B cell (primary cell): ENCODE results near the gene SREBF1. TPM values are rescaled to one million over a fixed set of nuclear protein-coding genes. Genes with fewer than 3 reads are reported as not detected.

Experiments
- ATAC-seq: fragments of 200-7000 bp; cut with Tn5 transposase; one replicate; pipeline ENCODE4 v1.10.0; 2021; ENCODE audit warnings: low read depth, mild to moderate bottlenecking, moderate number of reproducible peaks, moderate library complexity
- CTCF ChIA-PET: fragments of 350-600 bp; sonication (Branson Sonifier 250); formaldehyde crosslinking; loops from one replicate; lab custom pipeline; 2021; ENCODE audit warnings: antibody characterized with exemption, inconsistent platforms; lab: Charles Lee
- POLR2A ChIA-PET: fragments of 350-600 bp; sonication (Branson Sonifier 250); formaldehyde crosslinking; loops from one replicate; lab custom pipeline; 2021; ENCODE audit warnings: antibody characterized with exemption; lab: Charles Lee
- DNase-seq: peaks from one replicate; pipeline ENCODE4 v3.0.0; 2013
- H2AFZ ChIP-seq: 2 replicates; pipeline ENCODE4 v1.6.1; 2012; ENCODE audit warnings: mild to moderate bottlenecking, low read depth, low read length; ENCODE audit not compliant: insufficient read depth, poor library complexity, severe bottlenecking
- H3K27ac ChIP-seq, 2 donors: 1 replicate in 1 of 2; 2 replicates in 1 of 2; pipeline ENCODE4 v1.5.1; 2012 to 2013; ENCODE audit warnings: low read length in 2 of 2, mild to moderate bottlenecking in 2 of 2, moderate library complexity in 1 of 2
- H3K27me3 ChIP-seq, 4 experiments: fragments of 200-600 bp in 1 of 4; sonication (generic) in 1 of 4; replicated peaks in 1 of 4; 1 replicate in 2 of 4; 2 replicates in 2 of 4; pipeline versions ENCODE4 v1.6.1 to v1.7.0; 2013 to 2016; ENCODE audit warnings: low read length in 3 of 4, mild to moderate bottlenecking in 2 of 4, mixed read lengths in 1 of 4, moderate library complexity in 1 of 4; ENCODE audit not compliant: insufficient read depth in 4 of 4, control insufficient read depth in 3 of 4; ENCODE audit errors: control extremely low read depth in 1 of 4
- H3K36me3 ChIP-seq, 2 experiments: replicated peaks in 1 of 2; 1 replicate in 1 of 2; 2 replicates in 1 of 2; pipeline versions ENCODE4 v1.6.1 to v1.7.1; 2013; ENCODE audit warnings: low read length in 1 of 2; ENCODE audit not compliant: insufficient read depth in 2 of 2, control insufficient read depth in 1 of 2; ENCODE audit errors: control extremely low read depth in 1 of 2, extremely low read depth in 1 of 2
- H3K4me1 ChIP-seq, 2 donors: fragments of 200-600 bp in 1 of 2; sonication (generic) in 1 of 2; 1 replicate in 1 of 2; 2 replicates in 1 of 2; pipeline versions ENCODE4 v1.5.1 to v1.6.1; 2013 to 2017; ENCODE audit warnings: low read length in 2 of 2; ENCODE audit not compliant: control insufficient read depth in 2 of 2, insufficient read depth in 2 of 2
- H3K4me2 ChIP-seq: replicated peaks from 2 replicates; pipeline ENCODE3; 2012; ENCODE audit warnings: mild to moderate bottlenecking, low read depth, low read length; ENCODE audit not compliant: poor library complexity, severe bottlenecking
- H3K4me3 ChIP-seq, 5 experiments: fragments of 200-600 bp in 1 of 5; sonication (generic) in 1 of 5; 1 replicate in 3 of 5; 2 replicates in 2 of 5; pipeline versions ENCODE4 v1.5.1 to v1.7.0; 2011 to 2016; ENCODE audit warnings: low read length in 4 of 5, mild to moderate bottlenecking in 4 of 5, low read depth in 2 of 5, control low read depth in 1 of 5, moderate library complexity in 1 of 5; ENCODE audit not compliant: insufficient read depth in 1 of 5; ENCODE audit errors: control extremely low read depth in 1 of 5, extremely low read depth in 1 of 5
- H3K79me2 ChIP-seq: fragments of 200-600 bp; sonication (generic); one replicate; pipeline ENCODE4 v1.6.0; 2016; ENCODE audit warnings: low read length; ENCODE audit not compliant: control insufficient read depth, insufficient read depth
- H3K9ac ChIP-seq: fragments of 200-600 bp; sonication (generic); 2 replicates; pipeline ENCODE4 v1.6.1; 2017; ENCODE audit warnings: mild to moderate bottlenecking, low read length, moderate library complexity
- H3K9me3 ChIP-seq, 3 donors: one replicate each; pipeline versions ENCODE4 v1.6.1 to v1.7.1; 2013; ENCODE audit warnings: low read length in 2 of 3; ENCODE audit not compliant: control insufficient read depth in 2 of 3, insufficient read depth in 1 of 3; ENCODE audit errors: control extremely low read depth in 1 of 3
- H4K20me1 ChIP-seq: 2 replicates; pipeline ENCODE4 v1.6.0; 2012; ENCODE audit warnings: mild to moderate bottlenecking, low read length; ENCODE audit not compliant: insufficient read depth, control insufficient read depth, poor library complexity, severe bottlenecking
- H3K27ac Mint-ChIP-seq: one replicate; pipeline ENCODE4 v1.8.0; 2021; ENCODE audit warnings: mixed read lengths
- H3K27me3 Mint-ChIP-seq: one replicate; pipeline ENCODE4 v1.8.0; 2021; ENCODE audit warnings: mixed read lengths
- H3K4me1 Mint-ChIP-seq: one replicate; pipeline ENCODE4 v1.8.0; 2021; ENCODE audit warnings: mixed read lengths
- H3K4me3 Mint-ChIP-seq: one replicate; pipeline ENCODE4 v1.8.0; 2021; ENCODE audit warnings: mixed read lengths
- H3K9me3 Mint-ChIP-seq: one replicate; pipeline ENCODE4 v1.8.0; 2022; ENCODE audit warnings: mixed read lengths; ENCODE audit not compliant: insufficient read depth
- CTCF ChIP-seq: fragments of 200-600 bp; IDR thresholded peaks from one replicate; pipeline ENCODE4 v1.8.0; 2022; ENCODE audit warnings: antibody characterized with exemption, mild to moderate bottlenecking
- EZH2 ChIP-seq: IDR thresholded peaks from 2 replicates; pipeline ENCODE4 v1.6.1; 2012; ENCODE audit warnings: borderline replicate concordance, low read depth, mild to moderate bottlenecking, moderate library complexity, low read length; ENCODE audit not compliant: insufficient read depth, poor library complexity, severe bottlenecking
- WGBS: methylation state at CpG from one replicate; pipeline ENCODE4 v1.1.5; 2013; ENCODE audit warnings: missing lambda C conversion rate; ENCODE audit not compliant: insufficient coverage; 5-methylcytosine and 5-hydroxymethylcytosine counted together
- intact Hi-C: fragments of 100-400 bp; cut with micrococcal nuclease; formaldehyde crosslinking; loops from one replicate; pipeline ENCODE4 v1.10.0; 2022
- polyA plus RNA-seq: library from polyadenylated mRNA; depleted of rRNA; stranded (reverse); fragments of >200 nt; gene quantifications from 2 replicates; pipeline ENCODE4 v1.2.3, GENCODE V29; 2012
- total RNA-seq, 2 donors: library from RNA; stranded (reverse); fragments of 120-200 nt in 1 of 2; gene quantifications; 1 replicate in 1 of 2; 2 replicates in 1 of 2; pipeline versions ENCODE4 v1.2.3 to v1.2.4, GENCODE V29; 2013 to 2022

SREBF1 gene
- total and polyA plus RNA-seq, 2 donors (not counting 1 experiment from before 2014, with no cell fraction given), result 21.6 to 34.9 TPM

GRCh38 chr17:17824119-17824782 is 12.5 kb downstream of the SREBF1 start:
- peaks cover 87% of the 10 kb centered on the region for H4K20me1 ChIP-seq
- ChIA-PET CTCF (interaction anchor here (1.2 to 3.1 kb wide), 2 partner anchors 12 to 34 kb away, joined by 3 to 13 read pairs; no protein-coding TSS in a partner anchor), POLR2A (interaction anchor here (1.0 kb wide), 1 partner anchor 12 kb away, joined by 3 read pairs; the partner anchor contains the start of gene SREBF1)
- no peaks in the 10 kb centered on the region for H3K27me3 ChIP-seq
- 30% methylated on average over 9 of the region's 11 CpGs for WGBS
- H3K4me3 ChIP-seq, result peak overlapping the region; percentile 35 to 82 (median 56)
- peak overlapping the region; percentile 30 for H2AFZ ChIP-seq
- H3K36me3 ChIP-seq, result peaks cover 0 to 13% of the 10 kb centered on the region in 2 experiments
- no peaks in the 10 kb centered on the region for H3K9me3 Mint-ChIP-seq
- H3K9me3 ChIP-seq, result no peaks in the 10 kb centered on the region
- H3K27me3 Mint-ChIP-seq, result no peaks in the 10 kb centered on the region
- peak overlapping the region; percentile 86 for H3K4me3 Mint-ChIP-seq
- H3K27ac Mint-ChIP-seq, result peak overlapping the region; percentile 72
- DNase-seq, result no peak
- ATAC-seq, result peak; percentile 6
- H3K9ac ChIP-seq, result peak overlapping the region; percentile 70
- peak overlapping the region; percentile 96 for H3K4me2 ChIP-seq
- peaks cover 47% of the 10 kb centered on the region for H3K79me2 ChIP-seq
- H3K27ac ChIP-seq, result peak overlapping the region; percentile 16 to 56
- H3K4me1 Mint-ChIP-seq, result peaks cover 52% of the 10 kb centered on the region
- intact Hi-C loops, result no loop called here
- TF ChIP-seq EZH2 (no peak), CTCF (no peak)
- peaks cover 28 to 41% of the 10 kb centered on the region in 2 donors for H3K4me1 ChIP-seq
